HK-2 (cell line): ENCODE data around the gene ADGRL3.
"Not testable (repeated sequence)": the region's sequence is repeated elsewhere in the genome, so short reads cannot be mapped to it uniquely, and the experiment has no call there.

ENCODE experiments used
- DNase-seq: peaks from one replicate; pipeline ENCODE4 v3.0.0-alpha.2; 2018; ENCODE audit not compliant: unreplicated experiment

ADGRL3 gene

DNA sequence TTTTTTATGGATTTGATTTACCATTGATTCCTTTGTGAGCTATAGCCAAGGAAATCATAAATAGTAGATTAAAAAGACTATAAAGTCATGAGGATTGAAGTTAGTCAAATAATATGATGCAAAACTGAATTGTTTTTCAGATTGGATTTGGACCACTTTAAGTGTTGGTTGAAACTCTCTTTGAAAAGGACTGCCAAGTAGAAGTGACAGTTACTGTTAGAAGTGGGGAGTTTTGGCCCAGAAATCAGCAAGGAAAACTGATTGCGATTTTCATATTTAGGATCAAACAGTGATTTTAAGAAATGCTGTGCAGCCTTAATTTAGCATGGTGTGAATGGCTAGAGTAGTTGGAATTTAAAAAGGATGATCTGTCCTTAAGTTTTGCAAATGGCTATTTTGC, 4.9 kb downstream of the ADGRL3 start:
- no peak for DNase-seq

DNA sequence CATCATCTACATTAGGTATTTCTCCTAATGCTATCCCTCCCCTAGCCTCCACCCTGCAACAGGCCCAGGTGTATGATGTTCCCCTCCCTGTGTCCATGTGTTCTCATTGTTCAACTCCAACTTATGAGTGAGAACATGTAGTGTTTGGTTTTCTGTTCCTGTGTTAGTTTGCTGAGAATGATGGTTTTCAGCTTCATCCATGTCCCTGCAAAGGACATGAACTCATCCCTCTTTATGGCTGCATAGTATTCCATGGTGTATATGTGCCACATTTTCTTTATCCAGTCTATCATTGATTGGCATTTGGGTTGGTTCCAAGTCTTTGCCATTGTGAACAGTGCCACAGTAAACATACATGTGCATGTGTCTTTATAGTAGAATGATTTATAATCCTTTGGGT, 7.0 kb downstream of the ADGRL3 start:
- not testable (repeated sequence) for DNase-seq

DNA sequence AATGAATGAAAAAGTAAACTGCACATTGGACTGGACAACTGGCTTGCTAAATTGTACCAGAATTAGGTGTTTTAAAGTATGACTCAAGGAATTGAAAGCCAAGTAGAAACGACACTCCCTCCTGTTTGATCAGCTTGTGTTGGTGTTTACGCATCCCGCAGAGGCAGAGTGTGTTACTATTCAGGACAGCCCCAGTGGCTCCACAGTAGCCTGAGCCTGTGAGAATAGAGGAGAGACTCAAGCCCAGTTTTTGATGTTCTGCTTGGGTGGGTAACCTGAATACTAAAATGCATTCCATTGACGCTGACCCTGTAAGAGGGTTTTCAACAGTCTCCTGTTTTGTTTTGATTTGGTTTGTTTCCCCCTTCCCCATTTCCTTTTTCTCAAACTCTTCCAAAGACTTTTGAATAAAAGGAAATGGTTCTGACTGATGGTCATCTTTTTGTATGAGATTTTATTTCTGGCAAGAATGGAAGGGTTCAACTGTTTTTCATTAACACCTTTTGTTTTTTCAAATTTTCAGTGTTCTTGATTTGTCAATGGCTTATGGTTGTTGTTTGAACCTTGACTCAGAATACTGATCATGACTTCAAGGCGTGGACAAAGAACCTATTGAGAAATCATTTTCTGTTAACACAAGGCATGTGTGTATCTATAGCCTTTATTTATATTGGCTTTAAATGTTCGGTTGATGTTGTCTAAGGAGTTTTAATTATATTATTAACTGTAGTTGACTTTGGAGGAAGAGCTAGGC, 10.2 kb downstream of the ADGRL3 start:
- DNase-seq, result no peak

DNA sequence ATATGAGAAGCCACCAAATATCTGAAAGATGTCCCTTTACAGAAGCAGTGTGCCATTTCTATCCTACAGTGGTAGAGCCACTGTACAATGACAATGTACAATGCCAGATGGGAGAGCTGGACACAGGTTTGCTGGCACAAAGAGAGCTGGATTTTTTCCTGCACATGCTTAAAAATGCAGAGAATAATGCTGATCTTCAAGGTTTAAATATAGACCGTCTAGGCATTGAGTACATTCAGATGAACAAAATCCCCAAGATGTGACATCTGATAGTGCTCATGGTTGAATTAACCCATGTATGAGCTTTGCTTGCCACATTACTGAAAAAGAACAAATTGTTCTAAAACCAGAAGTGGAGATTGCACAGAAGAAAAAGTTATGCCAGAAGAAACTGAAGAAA, 11.7 kb downstream of the ADGRL3 start:
- DNase-seq, result no peak

DNA sequence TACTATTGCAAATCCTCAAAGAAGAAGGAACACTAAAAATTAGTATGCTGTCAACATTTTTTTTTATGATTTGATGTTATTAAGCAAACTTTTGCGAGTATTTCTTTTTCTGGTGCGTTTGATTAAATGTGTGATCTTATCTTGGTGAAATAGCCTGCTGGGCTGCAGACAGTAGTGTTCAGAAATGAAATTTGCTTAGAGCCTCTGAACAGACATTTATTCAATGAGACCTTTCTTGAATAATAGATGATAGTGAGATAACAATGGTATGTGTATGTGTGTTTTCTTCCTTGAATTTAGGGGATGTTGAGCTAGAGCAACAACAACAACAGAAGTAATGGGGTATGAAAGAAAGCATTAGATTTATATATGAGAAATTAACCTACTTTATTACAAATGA, 12.7 kb downstream of the ADGRL3 start:
- DNase-seq, result no peak

DNA sequence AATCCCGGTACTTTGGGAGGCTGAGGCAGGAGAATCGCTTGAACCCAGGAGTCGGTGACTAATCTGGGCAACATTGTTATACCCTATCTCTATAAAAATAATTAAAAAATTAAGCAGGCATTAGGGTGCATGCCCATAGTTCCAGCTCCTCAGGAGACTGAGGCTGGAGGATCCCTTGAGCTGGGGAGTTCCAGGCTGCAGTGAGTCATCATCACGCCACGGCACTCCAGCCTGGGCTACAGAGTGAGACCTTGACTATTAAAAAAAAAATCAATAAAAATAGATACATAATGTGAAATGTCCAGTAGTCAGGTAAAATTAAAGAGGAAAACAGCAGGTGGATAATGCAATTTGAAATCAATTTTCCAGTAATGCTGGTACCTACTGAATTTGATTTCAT, 14.6 kb downstream of the ADGRL3 start:
- no peak for DNase-seq

DNA sequence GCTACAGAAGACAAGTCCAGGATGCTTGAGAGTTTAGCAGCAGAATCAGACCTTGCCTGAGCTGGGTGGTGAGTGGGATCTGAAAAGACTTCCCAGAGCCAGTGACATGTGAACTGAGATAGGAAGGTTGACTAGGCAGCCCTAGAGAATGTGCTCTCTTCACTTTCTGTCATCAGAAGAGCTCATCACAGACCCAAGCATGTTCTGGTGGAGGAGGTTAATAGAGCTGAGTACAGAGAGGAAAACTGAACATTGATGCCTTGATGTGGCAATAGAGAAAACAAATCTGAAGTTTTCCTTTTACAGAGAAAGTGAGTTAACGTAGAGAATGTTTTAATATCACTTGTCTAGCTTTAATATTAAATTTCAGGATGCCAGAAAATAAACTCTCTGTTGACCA, 17.1 kb downstream of the ADGRL3 start:
- no peak for DNase-seq

DNA sequence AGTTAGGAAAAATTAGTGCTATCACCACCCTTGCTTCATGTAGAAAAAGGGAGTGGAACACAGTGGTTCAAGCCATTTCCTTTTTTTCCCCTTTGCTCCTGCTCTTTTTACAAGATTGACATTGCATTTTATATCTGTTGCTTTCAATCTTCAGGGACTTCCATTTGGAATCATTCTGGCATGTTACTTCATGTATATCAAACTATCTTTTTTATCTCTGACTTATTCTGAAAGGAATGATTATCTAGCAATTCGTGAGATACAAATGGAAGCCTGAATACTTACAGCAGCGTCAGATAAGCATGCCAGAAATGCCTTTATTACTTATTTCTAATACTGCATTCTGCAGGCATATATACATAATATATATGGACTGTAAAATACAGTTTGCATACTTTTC, 20.4 kb downstream of the ADGRL3 start:
- DNase-seq, result no peak

DNA sequence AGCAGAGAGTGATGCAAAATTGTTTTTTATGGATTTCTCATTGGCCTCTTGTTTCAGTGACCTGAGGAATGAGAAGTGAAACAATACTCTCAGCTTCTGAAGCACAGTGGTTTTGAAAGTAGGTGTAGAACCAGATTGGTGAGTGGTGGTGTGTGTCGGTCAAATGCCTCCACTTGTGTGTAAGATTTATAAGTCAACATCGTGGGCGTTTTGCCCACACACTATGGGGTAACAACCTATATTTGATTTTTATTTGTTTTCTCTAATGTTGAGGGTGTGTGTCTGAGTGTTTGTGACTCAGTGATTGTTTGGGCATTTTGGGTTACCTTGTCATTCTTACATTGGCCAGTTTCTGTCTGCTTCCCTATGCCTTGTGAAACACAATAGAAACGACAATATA, 23.3 kb downstream of the ADGRL3 start:
- no peak for DNase-seq

DNA sequence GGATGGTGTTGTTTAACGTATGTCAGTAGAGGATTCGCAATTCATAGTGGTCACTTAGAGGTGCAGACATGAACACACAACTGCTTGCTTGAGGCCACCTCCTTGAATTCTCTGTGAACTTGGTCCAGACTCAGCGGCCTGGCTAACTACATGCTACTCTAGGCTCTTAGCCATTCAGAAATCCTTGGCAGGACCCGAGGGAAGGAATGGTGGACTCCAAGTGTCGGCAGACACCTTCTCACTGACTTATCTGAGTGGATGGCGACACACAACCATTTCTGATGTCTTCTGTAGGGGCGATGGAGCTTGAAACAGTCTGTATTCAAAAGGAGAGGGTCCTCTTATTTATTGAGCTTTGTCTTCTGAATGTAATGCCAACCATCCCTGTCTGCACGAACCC, 24.4 kb downstream of the ADGRL3 start:
- no peak for DNase-seq

DNA sequence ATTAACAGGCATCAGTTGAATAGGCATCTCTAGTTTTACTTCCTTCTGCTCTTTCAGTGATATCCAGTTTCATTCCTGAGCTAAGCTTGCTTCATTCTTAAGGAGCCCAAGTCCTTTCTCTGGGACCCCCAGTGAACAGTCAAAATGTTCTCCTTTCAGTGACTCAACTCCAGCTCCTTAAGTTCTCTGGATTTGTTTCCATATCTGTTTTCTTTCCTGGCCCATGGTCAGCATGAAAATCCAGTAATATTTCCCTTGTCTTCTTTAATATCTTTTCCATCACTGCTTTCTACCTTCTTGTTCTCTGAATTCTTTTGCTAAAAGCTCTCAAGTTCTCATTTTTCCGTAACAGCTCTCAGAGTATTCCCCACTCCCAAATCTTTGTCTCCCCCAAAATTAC, 25.5 kb downstream of the ADGRL3 start:
- DNase-seq, result no peak

DNA sequence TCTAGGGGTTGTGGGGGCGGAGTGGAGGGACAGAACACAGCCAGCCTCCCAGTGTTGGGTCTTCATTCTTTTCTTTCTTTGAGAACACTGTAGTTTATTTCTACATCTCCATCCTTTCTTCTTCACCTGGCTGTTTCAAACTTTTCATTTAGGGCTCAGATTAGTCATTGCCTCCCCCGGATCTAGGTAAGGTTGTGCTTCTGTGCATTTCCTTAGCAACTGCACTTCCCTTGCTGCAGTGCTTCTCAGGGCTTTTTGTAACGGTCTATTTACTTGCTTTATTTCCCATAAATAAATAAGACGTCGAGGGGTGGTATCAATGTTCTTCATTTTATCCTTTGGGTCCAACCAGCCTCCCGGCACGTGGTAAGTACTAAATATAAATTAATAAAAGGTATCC, 31.3 kb downstream of the ADGRL3 start:
- DNase-seq, result no peak

DNA sequence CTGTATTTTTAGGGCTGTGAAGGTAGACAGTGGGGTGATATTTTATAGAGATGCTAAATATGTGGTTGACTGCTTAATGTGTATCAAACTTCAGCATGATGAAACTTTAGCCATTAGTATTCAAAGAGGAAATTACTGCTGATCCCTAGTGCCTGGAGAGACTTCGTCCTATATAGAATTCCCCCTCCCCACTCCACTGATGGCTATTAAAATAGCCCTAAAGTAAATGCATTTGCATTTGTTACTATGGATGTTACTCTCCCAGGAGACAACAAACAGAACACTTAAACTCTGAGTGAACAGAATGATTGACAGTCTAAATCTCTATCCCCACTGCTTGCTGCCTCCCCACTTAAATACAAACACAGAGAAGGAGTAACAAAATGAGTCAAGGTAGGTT, 39.1 kb downstream of the ADGRL3 start:
- DNase-seq, result no peak

DNA sequence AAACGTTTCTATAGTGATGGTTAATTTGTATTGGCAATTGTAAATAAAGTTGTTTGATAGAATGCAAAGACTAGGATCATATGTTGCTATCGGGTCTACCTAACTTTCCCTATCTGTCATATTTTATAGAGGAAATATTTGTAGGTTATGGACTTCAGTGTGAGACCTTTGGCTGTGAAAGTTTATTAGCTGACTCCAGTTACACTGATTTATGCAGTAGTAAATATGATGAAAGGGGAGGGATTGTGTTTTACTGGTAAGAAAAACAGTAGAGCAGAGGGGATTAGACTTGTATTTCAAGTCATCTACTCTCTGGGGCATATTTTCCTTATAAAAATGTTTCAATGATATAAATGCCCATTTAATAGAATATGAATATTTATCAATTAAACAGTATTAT, 43.8 kb downstream of the ADGRL3 start:
- DNase-seq, result no peak

DNA sequence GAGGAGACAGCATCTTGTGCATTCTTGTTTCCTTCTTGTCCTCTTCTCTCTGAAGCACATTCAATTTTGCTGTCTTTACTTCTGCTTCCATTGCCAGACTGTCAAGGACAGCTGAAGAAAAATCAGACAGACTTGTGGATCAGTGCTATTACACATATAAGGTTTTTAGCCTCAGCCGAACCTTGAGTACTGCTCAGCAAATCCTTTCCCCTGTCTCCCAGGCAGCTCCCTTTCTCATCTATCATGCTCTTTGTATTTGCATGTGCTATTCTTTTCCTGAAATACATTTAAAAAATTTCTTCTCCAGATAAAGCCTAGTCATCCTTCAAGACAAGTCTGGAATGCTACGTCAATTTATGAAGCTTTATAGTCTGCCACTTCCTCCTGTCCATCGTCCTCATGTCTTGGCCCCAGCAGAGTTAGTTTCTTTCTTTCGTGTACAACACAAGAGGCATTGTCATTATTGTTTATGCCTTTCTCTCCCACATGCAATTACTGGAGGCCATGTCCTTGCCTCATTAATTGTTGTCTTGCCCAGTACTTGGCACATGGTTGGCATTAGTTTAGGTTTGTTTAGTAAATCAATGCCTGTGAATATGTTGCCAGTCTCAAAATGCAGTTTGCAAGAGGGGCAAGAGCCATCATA, 45.1 kb downstream of the ADGRL3 start:
- no peak for DNase-seq

DNA sequence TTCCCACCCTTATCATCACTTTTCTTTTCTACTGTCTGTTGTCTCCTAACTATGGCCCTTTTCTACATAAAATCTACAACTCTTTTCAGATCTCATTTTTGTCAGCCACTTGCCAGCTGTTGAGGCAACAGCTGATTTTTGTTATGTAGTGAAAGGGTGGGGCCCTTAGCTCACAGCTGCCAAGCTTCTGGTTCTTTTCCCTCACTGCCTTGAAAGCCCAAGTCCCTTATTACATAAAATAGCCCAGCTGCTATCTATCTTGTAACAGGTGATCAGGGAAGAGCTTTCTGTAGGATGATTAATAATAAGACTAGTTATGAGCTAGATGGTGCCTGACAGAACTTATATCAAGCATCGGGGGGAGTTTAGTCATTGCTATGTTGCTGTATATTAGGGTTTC, 45.9 kb downstream of the ADGRL3 start:
- no peak for DNase-seq

DNA sequence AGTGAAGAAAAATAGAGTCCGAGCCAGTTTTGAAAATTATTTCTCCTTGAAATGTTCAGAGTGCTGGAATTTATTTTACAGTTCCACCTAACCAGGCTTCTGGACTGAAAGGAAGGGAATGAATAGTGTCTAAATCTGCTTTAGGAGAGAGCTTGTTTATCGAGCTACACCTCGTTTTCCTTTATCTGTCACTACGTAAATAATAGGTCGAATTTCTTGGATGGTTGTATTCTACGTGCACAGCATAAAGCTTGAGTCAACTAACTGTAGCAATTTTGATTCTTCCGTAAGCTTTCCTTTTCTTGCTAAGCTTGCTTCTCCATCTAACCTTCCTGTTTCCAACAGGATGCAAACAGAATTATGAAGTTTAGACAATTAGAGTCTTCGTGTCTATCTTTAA, 48.6 kb downstream of the ADGRL3 start:
- no peak for DNase-seq

DNA sequence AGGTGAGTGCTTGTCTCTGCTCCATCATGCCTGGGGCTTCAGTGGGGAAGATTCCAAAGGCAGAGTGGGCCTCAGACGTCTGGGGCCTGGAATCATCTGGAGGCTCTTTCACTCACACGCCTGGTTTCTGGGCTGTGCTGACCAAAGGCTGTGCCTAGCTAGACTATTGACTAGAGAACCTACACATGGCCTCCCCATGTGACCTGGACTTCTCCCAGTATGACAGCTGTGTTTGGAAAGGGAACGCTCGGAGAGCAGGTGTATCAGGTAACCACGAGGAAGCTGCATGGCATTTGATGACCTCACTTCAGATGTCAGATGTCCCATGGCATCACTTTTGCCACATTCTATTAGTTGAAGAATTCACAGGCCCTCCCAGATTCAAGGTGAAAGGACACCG, 51.0 kb downstream of the ADGRL3 start:
- DNase-seq, result no peak

DNA sequence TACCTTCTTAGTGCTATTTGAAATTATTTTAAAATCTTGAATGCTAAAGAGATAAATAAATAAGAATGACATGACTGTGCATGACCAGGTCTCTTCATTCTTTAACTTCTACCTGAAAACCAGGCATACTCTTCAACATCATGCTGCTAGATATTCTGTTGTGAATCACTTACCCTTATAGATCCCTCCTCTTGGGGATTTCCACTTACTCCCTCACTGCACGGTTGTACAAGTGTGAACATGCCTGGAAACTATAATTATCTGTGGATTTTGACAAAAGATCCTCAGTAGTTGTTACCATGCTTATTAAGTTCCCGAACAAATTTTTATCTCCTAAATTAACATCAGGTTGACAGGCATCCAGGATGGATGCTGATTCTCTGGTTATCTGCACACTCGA, 54.3 kb downstream of the ADGRL3 start:
- no peak for DNase-seq

DNA sequence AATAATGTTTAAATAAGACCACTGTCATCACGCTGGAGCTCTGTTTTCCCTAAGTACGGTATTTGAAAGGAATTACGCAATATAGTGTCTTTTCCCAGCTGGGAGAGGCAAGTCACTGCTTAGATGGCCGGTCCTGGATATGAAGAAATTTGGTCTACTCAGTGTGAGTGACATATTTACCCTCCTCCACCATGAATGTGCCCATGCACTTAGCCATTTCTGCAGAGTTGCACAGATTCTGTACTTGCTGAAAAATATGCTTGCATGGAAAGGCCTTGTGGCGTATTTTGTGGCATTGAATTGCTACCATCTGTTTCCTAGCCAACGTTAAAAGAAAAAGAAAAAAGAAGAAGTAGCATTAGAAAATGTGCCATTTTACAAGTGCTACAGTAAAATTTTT, 73.1 kb downstream of the ADGRL3 start:
- DNase-seq, result no peak

DNA sequence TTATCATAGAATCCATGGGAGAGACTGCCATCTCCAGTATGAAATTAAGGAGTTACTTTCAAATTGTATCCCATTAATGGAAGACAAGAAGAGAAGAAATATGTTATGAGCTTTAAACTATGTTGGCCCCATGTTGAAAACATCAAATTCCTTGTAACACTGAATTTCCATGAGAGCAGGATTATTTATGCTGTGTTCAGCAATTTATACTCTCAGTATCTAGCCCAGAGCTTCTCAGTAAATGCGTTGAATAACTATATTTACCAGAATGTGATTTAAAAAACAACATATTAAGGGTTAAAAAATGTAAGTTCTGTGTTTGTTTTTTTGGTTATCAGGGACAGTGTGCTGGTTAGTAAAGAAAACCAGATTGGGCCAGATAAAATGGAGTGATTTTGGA, 74.2 kb downstream of the ADGRL3 start:
- no peak for DNase-seq

DNA sequence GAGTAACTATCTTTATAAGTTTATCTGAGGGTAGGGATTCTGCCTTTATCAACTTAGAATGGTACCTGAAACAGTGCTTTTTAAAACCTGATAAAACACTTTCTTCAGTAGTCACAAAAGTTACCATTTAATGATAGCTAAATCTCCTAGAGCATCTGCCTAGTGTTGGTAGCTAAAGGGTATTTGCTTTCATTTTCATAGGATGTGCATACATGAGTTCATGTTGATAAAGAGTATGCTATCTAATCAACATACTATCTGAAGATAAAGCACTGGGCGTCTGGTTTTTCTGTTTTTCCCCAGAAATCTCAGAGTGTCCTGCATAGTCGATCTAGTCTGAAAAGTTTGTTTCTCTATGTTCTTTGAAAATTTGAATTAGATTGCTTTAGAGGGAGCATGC, 75.1 kb downstream of the ADGRL3 start:
- no peak for DNase-seq

DNA sequence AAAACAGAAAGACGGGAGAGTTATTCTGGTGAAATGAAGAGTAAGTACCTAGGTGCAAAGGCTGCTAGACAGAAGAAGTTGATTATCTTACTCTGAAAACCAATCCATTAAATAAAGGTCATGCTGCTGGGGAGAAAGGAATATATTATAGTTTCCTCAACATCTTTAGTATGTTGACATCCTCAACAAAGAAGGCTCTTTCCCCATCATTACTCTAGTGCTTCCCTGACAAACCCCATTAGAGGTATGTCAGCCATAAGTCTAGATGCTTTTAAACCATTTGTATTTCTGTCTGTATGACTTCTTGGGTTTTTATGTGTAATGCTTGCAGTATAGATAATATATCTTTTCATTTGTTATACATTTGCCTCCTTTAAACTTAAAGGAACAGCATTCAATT, 75.9 kb downstream of the ADGRL3 start:
- DNase-seq, result no peak
